ENCODE measurements around the gene DIRAS2.

The DIRAS2 gene

GRCh38 chr9:90611568-90611967, 31.1 kb downstream of the DIRAS2 start:
- DNase-seq (ENCODE audit: low spot score) = no peak

DNA sequence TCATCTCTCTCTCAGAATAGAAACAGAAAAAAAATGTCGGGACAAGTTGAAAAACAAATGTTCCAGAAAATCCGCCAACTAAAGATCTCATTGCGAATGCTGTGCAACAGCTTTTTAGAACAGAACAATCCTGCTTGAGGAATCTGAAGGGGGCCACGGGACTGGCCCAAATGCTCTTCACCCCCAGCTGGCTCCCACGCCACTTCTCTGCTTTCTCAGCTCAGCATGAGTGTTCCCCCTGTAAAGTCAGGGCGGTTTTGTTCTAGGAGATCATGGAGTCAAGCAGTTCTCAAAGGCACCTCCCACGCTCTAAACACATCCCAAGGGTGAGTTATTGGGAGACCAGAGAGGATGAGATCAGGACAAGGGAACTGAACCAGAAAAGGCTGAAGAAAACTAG, 31.5 kb downstream of the DIRAS2 start:
- DNase-seq (ENCODE audit: low spot score) = no peak

GRCh38 chr9:90607701-90608516, 34.7 kb downstream of the DIRAS2 start:
- DNase-seq (ENCODE audit: low spot score) = no peak

DNA sequence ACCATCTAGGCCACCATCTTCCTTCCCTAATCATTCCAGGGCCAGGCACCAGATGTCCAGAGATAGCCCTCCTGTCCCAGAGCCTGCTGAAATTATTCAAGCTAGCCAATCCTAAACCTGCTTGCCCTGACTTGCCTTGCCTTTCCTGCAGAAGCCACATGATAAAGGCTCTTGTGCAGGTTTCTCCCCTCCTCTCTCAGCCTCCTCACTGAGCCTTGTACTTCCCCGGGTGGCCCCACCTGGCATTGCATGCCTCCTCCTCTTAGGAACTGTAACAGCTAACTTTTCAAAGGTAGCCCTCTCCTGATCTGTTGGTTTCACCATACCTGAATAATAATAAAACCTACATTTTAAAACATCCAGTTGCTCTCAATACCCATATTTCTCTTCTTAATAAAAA, 42.6 kb downstream of the DIRAS2 start:
- DNase-seq (ENCODE audit: low spot score) = no peak

DNA sequence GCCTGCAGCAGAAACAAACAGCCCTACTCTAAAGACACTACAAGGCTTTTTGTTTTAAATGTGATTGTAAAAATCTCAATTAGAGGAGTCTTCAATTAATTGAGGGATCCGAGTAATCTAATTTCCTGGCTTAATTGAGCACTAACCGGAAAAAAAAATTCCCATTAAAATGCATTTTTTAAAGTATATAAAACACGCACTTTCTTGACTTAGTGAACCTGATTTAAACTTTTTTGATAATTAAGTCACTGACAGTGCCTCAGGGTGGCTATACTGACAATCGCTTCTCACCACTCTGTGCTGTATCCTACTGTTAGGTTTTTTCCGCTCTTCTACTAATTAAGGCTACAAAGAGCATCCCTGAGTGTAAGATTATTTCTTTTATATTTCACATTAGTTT, 44.4 kb downstream of the DIRAS2 start:
- no peak for DNase-seq (ENCODE audit: low spot score)

GRCh38 chr9:90593646-90594045, 49.0 kb downstream of the DIRAS2 start:
- no peak for DNase-seq (ENCODE audit: low spot score)

DNA sequence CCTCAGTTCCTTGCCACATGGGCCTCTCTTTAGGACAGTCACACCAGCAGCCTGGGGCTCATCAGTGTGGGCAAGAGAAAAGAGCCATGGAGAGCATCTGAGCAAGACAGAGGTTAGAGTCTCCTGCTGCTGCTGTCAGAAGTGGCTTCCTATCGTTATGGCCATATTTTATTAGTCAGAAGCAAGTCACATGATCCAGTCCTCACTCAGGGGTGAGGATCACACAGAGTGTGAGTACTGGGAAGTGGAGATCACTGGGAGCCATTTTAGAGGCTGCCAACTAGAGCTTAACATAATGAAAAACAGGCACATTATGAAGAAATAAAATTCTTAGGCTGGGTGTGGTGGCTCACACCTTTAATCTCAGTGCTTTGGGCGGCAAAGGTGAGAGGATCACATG, 62.0 kb downstream of the DIRAS2 start:
- no peak for DNase-seq (ENCODE audit: low spot score)

- no peak for DNase-seq (ENCODE audit: low spot score)
These were observed 63.4 kb downstream of the DIRAS2 start for GRCh38 chr9:90579181-90579580.

DNA sequence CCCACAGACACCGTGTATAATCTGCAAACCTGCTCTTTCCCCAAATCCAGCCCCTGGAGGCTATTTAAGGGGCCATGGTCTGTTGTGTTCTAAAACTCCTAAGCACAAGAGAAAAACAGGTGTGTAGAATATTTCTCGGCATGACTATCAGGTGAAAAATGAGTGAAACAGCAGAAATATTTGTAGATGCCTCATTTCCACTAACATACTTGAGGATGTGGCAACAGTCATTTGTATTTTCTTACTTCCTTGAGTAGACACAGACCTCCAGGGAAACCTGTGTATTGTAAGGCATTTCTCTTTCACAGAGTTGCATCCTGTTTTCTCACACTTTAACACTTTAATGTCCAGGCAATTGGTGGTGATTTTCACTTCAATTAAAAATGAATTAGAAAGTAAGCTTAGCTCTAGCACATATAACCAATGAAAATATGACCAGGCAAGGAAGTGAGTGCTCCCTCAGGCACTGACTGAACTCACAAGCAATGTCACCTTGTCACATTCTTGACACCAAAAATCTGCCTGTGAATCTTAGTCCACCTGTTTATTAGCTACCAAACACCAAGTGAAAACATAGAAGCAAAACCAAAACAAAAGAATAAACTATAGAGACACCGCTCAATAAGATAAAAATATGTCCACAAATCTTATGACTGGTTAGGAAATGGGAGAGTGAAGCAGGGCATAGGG, 64.4 kb downstream of the DIRAS2 start:
- DNase-seq (ENCODE audit: low spot score) = no peak

DNA sequence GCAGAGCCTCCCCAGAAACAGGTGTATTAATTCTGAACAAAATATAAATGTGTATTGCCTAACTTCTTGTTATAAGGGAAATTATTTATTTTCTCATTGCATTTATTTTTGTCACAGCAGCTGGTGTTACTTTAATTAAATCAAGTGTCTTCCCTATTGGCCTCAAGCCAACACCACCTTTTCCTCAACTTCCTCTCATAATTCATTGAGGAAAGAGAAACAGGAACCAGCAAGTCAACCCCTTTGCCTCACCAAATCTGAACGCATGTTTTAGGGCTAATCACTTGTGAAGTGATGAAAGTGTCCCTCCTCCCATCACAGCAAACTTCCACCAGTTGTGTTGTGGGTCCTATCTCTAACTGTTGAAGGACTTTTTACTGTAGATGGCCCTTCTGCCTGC, 73.1 kb downstream of the DIRAS2 start:
- no peak for DNase-seq (ENCODE audit: low spot score)

DNA sequence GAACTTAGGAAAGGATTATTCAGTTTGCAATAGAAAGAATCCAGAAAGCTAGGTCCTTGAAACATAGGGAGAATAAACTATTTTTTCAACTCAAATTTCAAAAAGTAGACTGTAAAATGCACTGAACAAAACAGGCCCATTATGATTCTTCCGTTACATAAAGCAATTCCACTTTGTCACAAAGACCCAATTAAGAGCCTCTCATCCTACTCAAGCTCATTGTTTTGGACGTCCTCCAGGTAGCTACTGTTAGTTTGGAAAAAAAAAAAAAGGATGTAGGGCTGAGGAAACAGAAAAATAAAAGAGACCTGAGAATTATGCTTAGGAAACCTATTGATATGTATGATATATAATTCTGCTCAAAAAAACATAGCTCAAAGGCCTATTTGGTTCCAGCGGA, 74.0 kb downstream of the DIRAS2 start:
- no peak for DNase-seq (ENCODE audit: low spot score)

DNA sequence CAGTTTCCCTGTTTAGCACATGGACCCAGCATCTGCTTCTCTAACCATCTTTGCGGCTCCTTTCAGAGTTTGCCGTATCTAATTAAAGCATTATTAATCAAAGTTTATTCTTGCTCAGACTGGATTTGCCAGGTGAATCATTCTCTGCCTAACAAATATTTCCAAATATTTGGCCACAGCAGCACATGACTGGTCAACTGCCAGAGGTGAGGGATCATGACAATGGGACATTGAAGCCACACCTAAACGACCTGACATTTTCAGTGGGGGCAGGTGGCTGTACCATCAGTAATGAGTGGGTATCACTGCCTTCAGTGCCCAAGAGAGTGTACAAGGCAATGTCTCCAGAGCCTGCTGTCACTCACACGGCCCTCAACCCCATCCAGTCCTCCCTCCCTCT, 80.4 kb downstream of the DIRAS2 start:
- no peak for DNase-seq (ENCODE audit: low spot score)

Measured in left forelimb (tissue), 1 donor.